ENCODE data around the gene FAM107B. TPM values are rescaled to one million over a fixed set of nuclear protein-coding genes. Genes with fewer than 3 reads are reported as not detected.
"Not testable (repeated sequence)": the region's sequence is repeated elsewhere in the genome, so short reads cannot be mapped to it uniquely, and the experiment has no call there.

Gene FAM107B
- total RNA-seq, 1 donor: 17.7 TPM

DNA sequence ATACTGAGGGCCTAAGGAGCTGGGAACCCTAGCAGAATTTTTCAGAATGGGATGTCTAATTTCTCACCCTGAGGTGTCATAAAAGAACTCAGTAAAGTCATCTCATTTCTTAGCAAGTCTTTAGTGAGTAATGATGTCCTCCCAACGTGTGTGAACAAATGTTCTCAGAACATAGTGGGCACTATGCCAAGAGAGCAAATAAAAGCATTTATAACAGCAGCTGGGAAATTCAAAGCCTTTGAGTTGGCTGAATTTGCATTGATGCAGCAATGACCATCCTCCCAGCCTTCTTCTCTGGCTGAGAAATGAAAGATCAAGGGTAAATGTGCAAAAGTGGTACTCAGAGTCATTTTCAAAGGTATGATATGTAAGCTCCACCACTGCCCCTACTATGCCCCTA lies 109.4 kb downstream of the FAM107B start:
- TF ChIP-seq, protein P1, sequence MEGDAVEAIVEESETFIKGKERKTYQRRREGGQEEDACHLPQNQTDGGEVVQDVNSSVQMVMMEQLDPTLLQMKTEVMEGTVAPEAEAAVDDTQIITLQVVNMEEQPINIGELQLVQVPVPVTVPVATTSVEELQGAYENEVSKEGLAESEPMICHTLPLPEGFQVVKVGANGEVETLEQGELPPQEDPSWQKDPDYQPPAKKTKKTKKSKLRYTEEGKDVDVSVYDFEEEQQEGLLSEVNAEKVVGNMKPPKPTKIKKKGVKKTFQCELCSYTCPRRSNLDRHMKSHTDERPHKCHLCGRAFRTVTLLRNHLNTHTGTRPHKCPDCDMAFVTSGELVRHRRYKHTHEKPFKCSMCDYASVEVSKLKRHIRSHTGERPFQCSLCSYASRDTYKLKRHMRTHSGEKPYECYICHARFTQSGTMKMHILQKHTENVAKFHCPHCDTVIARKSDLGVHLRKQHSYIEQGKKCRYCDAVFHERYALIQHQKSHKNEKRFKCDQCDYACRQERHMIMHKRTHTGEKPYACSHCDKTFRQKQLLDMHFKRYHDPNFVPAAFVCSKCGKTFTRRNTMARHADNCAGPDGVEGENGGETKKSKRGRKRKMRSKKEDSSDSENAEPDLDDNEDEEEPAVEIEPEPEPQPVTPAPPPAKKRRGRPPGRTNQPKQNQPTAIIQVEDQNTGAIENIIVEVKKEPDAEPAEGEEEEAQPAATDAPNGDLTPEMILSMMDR (IDR thresholded peaks at IDR 0.05; ENCODE audit: insufficient read depth, low read depth, low read length): no peak
- DNase-seq (ENCODE audit: low read depth): peak; percentile 27
- no peak overlapping the region for H3K4me3 ChIP-seq (ENCODE audit: low read depth, low read length)

DNA sequence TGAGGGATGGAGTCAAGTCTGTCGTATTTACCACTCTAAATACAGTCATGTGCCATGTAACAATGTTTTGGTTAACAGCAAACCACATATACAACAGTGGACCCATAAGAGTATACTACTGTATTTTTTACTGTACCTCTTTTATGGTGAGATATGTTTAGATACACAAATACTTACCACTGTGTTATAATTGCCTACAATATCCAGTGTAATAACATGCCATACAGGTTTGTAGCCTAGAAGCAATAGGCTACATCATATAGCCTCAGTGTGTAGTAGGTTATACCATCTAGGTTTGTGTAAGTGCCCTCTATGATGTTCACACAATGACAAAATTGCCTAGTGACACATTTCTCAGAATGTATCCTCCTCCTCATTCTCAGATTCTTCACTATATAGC lies 110.4 kb downstream of the FAM107B start:
- DNase-seq (ENCODE audit: low read depth): no peak
- TF ChIP-seq, protein P1 (IDR thresholded peaks at IDR 0.05; ENCODE audit: insufficient read depth, low read depth, low read length): no peak
- H3K4me3 ChIP-seq (ENCODE audit: low read depth, low read length): no peak overlapping the region

DNA sequence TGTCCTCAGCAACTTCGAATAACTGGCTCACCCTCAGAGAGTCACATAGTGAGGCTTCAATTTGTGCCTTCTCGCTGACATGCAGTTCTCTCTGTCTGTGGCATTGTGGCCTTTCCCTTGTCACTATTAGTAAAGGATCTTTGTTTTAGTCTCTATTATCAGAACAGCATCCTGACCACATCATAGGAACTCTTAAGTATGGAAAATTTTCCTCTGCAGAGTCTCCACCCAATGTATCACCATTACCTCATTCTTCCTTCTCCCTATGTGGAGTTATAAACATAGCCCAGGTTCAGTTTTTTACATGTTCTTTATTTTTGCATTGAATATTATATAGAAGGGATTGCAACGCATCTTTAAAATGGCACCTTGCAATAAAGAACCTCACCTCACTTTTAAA lies 112.9 kb downstream of the FAM107B start:
- DNase-seq (ENCODE audit: low read depth): no peak
- no peak overlapping the region for H3K4me3 ChIP-seq (ENCODE audit: low read depth, low read length)
- TF ChIP-seq, protein P1 (IDR thresholded peaks at IDR 0.05; ENCODE audit: insufficient read depth, low read depth, low read length): no peak

DNA sequence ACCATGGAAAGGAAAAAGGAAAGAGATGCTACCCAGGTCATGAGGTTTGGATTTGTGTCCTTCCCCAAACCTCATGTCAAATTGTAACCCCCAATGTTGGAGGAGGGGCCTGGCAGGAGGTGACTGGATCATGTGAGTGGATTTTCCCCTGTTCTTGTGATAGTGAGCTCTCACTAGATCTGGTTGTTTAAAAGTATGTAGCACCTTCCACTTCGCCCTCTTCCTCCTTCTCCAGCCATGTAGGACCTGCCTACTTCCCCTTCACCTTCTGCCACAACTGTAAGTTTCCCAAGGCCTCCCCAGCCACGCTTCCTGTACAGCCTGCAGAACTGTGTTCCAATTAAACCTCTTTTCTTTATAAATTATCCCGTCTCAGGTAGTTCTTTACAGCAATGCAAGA lies 113.9 kb downstream of the FAM107B start:
- TF ChIP-seq, protein P1 (IDR thresholded peaks at IDR 0.05; ENCODE audit: insufficient read depth, low read depth, low read length): no peak
- no peak overlapping the region for H3K4me3 ChIP-seq (ENCODE audit: low read depth, low read length)
- DNase-seq (ENCODE audit: low read depth): no peak

DNA sequence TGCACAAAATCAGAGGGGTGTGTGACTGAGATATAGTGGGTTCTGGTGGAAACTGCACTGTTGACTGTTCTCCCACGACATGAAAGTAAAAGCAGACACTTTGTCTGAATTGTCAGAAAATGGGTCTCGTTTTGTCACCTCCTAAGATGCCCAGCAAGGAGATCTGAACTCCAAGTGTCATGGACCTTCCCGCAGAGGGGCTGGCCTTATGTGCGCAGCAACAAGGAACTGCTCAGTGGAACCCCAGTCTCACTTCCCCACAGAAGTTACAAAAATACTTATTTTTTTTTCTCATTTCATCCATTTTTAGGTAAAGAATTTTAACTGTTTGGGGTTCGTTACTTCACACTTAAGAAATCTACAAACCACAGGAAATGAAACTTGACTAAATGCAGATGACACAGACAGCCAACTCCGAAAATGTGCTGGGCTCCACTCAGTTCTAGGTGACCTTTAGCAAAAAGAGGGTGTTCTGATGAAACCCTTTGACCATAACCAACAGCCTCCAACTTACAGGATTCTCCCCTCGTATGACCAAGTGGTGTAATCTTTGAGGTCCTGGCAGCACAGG lies 115.0 kb downstream of the FAM107B start:
- no peak overlapping the region for H3K4me3 ChIP-seq (ENCODE audit: low read depth, low read length)
- DNase-seq (ENCODE audit: low read depth): no peak
- TF ChIP-seq, protein P1 (IDR thresholded peaks at IDR 0.05; ENCODE audit: insufficient read depth, low read depth, low read length): no peak

DNA sequence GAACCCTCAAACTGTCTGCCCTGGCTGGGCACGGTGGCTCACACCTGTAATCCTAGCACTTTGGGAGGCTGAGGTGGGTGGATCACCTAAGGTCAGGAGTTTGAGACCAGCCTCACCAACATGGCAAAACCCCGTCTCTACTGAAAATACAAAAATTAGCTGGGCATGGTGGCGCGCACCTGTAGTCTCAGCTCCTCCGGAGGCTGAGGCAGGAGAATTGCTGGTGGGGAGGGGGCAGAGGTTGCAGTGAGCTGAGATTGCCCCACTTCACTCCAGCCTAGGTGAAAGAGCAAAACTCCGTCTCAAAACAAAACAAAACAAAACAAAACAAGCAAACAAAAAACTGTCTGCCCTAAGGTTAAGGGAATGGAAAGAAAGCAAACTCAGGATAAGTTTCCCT lies 115.6 kb downstream of the FAM107B start:
- not testable (repeated sequence) for DNase-seq (ENCODE audit: low read depth); H3K4me3 ChIP-seq (ENCODE audit: low read depth, low read length)

DNA sequence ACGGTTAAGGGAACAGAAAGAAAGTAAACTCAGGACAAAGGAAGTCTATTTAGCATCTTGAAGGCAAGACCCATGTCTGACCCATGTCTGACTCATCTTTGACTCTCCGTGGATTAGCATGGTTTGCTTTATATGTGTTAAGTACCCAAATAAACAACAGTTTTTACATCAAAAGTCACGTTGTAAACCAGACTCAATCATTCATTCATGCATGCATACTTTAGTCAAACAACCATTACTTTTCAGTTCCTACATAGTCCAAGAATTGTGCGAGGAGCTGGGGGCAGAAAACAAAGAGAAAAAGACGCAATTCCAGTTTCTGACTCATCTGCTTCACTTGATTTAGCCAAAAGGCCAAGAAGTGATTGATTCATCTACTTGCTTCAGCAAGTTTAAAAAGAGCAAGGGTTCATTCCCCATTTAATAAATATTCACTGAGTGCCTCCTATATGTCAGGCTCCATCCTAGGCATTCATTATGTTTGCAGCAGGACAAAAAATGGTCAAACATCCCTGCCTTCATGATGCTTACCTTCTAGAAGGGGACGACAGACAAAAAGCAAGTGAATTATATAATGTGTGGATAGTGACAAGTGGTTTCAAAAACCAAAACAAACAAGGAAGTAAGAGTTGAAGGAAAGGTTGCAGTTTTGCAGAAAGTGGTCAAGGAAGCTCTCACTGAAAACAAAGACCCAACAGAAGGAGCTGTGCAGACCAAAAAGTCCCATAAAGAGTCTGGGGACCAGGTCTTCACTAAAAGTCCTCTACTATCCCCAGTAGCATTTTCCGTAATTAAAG lies 116.2 kb downstream of the FAM107B start:
- TF ChIP-seq, protein P1 (IDR thresholded peaks at IDR 0.05; ENCODE audit: insufficient read depth, low read depth, low read length): no peak
- DNase-seq (ENCODE audit: low read depth): peak; percentile 82
- H3K4me3 ChIP-seq (ENCODE audit: low read depth, low read length): no peak overlapping the region
